SK-N-SH treated with all-trans-retinoic acid at 6 μM for 48 hours (cell line): Measurements from ENCODE around the gene AGAP3.

Experiments used
- ARNTL ChIP-seq: fragments of 450-650 bp; formaldehyde crosslinking; IDR thresholded peaks from 2 replicates; pipeline ENCODE4 v1.5.0; 2020; ENCODE audit warnings: low read depth, mild to moderate bottlenecking, moderate library complexity, borderline replicate concordance
- CSRNP3 ChIP-seq: fragments of 250-450 bp; sonication (Bioruptor Pico); IDR thresholded peaks from 2 replicates; pipeline ENCODE4 v1.5.1; 2021; ENCODE audit warnings: mild to moderate bottlenecking, moderate library complexity
- GLIS3 ChIP-seq: fragments of 250-450 bp; sonication (Bioruptor Pico); IDR thresholded peaks from 2 replicates; pipeline ENCODE4 v1.5.0; 2020; ENCODE audit warnings: mild to moderate bottlenecking, moderate library complexity
- ISL1 ChIP-seq: fragments of 250-450 bp; sonication (Bioruptor Pico); IDR thresholded peaks from 2 replicates; pipeline ENCODE4 v2.1.2; 2022; ENCODE audit warnings: mild to moderate bottlenecking, moderate library complexity
- OSR1 ChIP-seq: fragments of 250-450 bp; sonication (Bioruptor Pico); IDR thresholded peaks from 2 replicates; pipeline ENCODE4 v1.8.0; 2022; ENCODE audit warnings: moderate library complexity, mild to moderate bottlenecking, inconsistent platforms
- PATZ1 ChIP-seq: fragments of 250-450 bp; sonication (Bioruptor Pico); IDR thresholded peaks from 2 replicates; pipeline ENCODE4 v1.8.0; 2020; ENCODE audit warnings: mild to moderate bottlenecking, moderate library complexity, borderline replicate concordance
- TCF4 ChIP-seq: fragments of 250-450 bp; sonication (Bioruptor Pico); IDR thresholded peaks from 2 replicates; pipeline ENCODE4 v1.8.0; 2021; ENCODE audit warnings: mild to moderate bottlenecking, moderate library complexity, borderline replicate concordance
- TOX ChIP-seq: fragments of 250-450 bp; sonication (Bioruptor Pico); IDR thresholded peaks from 2 replicates; pipeline ENCODE4 v1.8.0; 2021; ENCODE audit warnings: mild to moderate bottlenecking, moderate library complexity, borderline replicate concordance
- ZFP3 ChIP-seq: fragments of 250-450 bp; sonication (Bioruptor Pico); IDR thresholded peaks from 2 replicates; pipeline ENCODE4 v1.5.0; 2020; ENCODE audit warnings: mild to moderate bottlenecking, moderate library complexity
- ZFP30 ChIP-seq: fragments of 450-650 bp; formaldehyde crosslinking; IDR thresholded peaks from 2 replicates; pipeline ENCODE4 v1.5.0; 2022; ENCODE audit warnings: mild to moderate bottlenecking, moderate library complexity
- ZNF565 ChIP-seq: fragments of 450-650 bp; formaldehyde crosslinking; conservative IDR thresholded peaks from 2 replicates; pipeline ENCODE4 v1.5.0; 2020; ENCODE audit warnings: low read depth, mild to moderate bottlenecking, moderate library complexity
- TF ChIP-seq, protein P1 (sequence below): fragments of 250-450 bp; sonication (Bioruptor Pico); IDR thresholded peaks from 2 replicates; pipeline ENCODE4 v1.5.1; 2020; ENCODE audit warnings: low read depth, mild to moderate bottlenecking, moderate library complexity

DNA sequence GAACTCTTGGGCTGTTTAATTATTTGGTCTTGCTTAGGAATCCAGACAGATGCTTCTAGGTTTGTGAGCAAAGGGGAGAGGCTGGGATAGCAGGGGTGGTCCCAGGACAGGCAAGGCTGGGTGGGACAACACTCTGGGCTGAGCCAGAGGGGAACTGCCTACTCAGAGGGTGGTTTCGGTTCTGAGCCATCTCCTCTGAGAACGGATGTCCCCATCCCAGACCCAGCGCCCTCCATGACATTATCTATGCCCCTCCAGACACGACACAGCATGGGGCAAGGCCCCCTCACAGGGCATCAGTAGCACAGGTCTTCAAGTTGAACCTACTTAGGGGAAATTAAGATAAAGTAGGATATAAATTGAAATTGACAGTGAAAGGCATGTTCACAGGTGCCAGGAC is 93.7 kb downstream of the AGAP3 start:
- TF ChIP-seq OSR1 (CRISPR knock-in tag) (no peak), PATZ1 (CRISPR knock-in tag) (no peak), ZNF565 (CRISPR knock-in tag) (no peak), ZFP3 (CRISPR knock-in tag) (no peak), ISL1 (CRISPR knock-in tag) (no peak), TOX (CRISPR knock-in tag) (no peak), GLIS3 (CRISPR knock-in tag) (no peak), ZFP30 (CRISPR knock-in tag) (no peak), TCF4 (no peak), ARNTL (no peak), CSRNP3 (CRISPR knock-in tag) (no peak)
- TF ChIP-seq, protein P1, sequence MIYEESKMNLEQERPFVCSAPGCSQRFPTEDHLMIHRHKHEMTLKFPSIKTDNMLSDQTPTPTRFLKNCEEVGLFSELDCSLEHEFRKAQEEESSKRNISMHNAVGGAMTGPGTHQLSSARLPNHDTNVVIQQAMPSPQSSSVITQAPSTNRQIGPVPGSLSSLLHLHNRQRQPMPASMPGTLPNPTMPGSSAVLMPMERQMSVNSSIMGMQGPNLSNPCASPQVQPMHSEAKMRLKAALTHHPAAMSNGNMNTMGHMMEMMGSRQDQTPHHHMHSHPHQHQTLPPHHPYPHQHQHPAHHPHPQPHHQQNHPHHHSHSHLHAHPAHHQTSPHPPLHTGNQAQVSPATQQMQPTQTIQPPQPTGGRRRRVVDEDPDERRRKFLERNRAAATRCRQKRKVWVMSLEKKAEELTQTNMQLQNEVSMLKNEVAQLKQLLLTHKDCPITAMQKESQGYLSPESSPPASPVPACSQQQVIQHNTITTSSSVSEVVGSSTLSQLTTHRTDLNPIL: no peak
